ENCODE data around the gene HOXD12. TPM values are rescaled to one million over a fixed set of nuclear protein-coding genes. Genes with fewer than 3 reads are reported as not detected.

HOXD12 gene
- total RNA-seq, 1 donor from 2014 or later, result not detected

GRCh38 chr2:176149939-176150583 lies 50.5 kb downstream of the HOXD12 start:
- DNase-seq (ENCODE audit: missing footprints) (no peak), ATAC-seq (no peak)
- intact Hi-C loops (cut with DNase I), result no loop called here

- ATAC-seq, result no peak
- intact Hi-C loops (cut with DNase I), result no loop called here
These were observed 51.2 kb downstream of the HOXD12 start for GRCh38 chr2:176150584-176151441.

GRCh38 chr2:176151442-176152287 lies 52.1 kb downstream of the HOXD12 start, which contains the start of gene HOXD4:
Gene HOXD4, plus strand, starts transcription at chr2:176151550. Its CDS starts 84 bp downstream, at chr2:176151634.
- DNase-seq (ENCODE audit: missing footprints) (no peak), ATAC-seq (no peak)
- intact Hi-C loops (cut with DNase I), result no loop called here

More at GRCh38 chr2:176150584-176151441, 51.2 kb downstream of the HOXD12 start:
- no peak for DNase-seq (ENCODE audit: missing footprints)

Small RNA genes lying within 50 kb of the gene (microRNA-seq; reads per million reads assigned to microRNA genes)
- gene MIR10B, result 868 reads per million, percentile 82 among the genes with 10 or more reads in this experiment

Other genes starting within 250 kb of the HOXD12 start
- gene LNPK, start 97.5 kb upstream of the HOXD12 start, total RNA-seq, result 38.8 TPM
- not detected for gene EVX2, start 15.8 kb upstream of the HOXD12 start, total RNA-seq
- gene HOXD13, start 7.1 kb upstream of the HOXD12 start, total RNA-seq, result not detected
- not detected for gene HOXD11, start 7.5 kb downstream of the HOXD12 start, total RNA-seq
- gene HOXD10, start 17.0 kb downstream of the HOXD12 start, total RNA-seq, result not detected
- not detected for gene HOXD9, start 22.9 kb downstream of the HOXD12 start, total RNA-seq
- 0.16 TPM for gene HOXD8, start 29.9 kb downstream of the HOXD12 start, total RNA-seq
- gene HOXD4, start 51.8 kb downstream of the HOXD12 start, total RNA-seq, result not detected
- 0.30 TPM for gene HOXD3, start 57.5 kb downstream of the HOXD12 start, total RNA-seq
- gene HOXD1, start 88.9 kb downstream of the HOXD12 start, total RNA-seq, result not detected
- gene MTX2, start 169.6 kb downstream of the HOXD12 start, total RNA-seq, result 51.0 TPM